GM12874 (cell line): ENCODE data around the gene PCDHGA10.

ENCODE experiments used
- TF ChIP-seq, protein P1 (sequence below): IDR thresholded peaks from 2 replicates; pipeline ENCODE4 v1.5.1; 2011; ENCODE audit warnings: low read depth, mild to moderate bottlenecking, control low read depth, low read length, moderate library complexity; ENCODE audit not compliant: insufficient read depth

PCDHGA10 gene

DNA sequence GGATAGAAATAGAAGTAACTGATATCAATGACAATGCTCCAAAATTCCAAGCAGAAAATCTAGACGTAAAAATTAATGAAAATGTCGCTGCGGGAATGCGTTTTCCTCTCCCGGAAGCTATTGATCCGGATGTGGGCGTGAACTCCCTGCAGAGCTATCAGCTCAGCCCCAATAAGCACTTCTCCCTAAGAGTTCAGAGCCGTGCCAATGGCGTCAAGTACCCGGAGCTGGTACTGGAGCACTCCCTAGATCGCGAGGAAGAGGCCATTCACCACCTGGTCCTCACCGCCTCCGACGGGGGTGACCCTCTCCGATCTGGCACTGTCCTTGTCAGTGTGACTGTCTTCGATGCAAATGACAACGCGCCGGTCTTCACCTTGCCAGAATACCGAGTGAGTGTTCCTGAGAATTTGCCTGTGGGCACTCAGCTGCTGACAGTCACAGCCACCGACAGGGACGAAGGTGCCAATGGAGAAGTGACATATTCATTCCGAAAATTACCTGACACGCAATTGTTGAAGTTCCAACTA is 818 bp downstream of the PCDHGA10 start:
- TF ChIP-seq, protein P1, sequence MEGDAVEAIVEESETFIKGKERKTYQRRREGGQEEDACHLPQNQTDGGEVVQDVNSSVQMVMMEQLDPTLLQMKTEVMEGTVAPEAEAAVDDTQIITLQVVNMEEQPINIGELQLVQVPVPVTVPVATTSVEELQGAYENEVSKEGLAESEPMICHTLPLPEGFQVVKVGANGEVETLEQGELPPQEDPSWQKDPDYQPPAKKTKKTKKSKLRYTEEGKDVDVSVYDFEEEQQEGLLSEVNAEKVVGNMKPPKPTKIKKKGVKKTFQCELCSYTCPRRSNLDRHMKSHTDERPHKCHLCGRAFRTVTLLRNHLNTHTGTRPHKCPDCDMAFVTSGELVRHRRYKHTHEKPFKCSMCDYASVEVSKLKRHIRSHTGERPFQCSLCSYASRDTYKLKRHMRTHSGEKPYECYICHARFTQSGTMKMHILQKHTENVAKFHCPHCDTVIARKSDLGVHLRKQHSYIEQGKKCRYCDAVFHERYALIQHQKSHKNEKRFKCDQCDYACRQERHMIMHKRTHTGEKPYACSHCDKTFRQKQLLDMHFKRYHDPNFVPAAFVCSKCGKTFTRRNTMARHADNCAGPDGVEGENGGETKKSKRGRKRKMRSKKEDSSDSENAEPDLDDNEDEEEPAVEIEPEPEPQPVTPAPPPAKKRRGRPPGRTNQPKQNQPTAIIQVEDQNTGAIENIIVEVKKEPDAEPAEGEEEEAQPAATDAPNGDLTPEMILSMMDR, result no peak

GRCh38 chr5:141417494-141418172 is 4.8 kb downstream of the PCDHGA10 start, which contains the start of gene PCDHGB7:
PCDHGB7 (plus strand) TSS chr5:141417677; CDS start chr5:141417860, 183 bp downstream.
- TF ChIP-seq, protein P1, result peak; percentile 89

DNA sequence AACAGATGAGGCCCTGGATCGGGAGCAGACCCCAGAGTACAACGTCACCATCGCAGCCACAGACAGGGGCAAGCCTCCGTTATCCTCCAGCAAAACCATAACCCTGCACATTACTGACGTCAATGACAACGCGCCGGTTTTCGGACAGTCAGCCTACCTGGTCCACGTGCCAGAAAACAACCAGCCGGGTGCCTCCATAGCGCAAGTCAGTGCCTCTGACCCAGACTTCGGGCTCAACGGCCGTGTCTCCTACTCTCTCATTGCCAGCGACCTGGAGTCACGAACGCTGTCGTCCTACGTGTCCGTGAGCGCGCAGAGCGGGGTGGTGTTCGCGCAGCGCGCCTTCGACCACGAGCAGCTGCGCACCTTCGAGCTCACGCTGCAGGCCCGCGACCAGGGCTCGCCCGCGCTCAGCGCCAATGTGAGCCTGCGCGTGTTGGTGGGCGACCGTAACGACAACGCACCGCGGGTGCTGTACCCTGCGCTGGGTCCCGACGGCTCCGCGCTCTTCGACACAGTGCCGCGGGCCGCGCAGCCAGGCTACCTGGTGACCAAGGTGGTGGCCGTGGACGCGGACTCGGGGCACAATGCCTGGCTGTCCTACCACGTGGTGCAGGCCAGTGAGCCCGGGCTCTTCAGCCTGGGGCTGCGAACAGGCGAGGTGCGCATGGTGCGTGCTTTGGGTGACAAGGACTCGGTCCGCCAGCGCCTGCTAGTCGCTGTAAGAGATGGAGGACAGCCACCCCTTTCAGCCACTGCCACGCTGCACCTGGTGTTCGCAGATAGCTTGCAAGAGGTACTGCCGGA is 6.5 kb downstream of the PCDHGA10 start:
- TF ChIP-seq, protein P1, result no peak

- TF ChIP-seq, protein P1, result peak; percentile 75
Measured at GRCh38 chr5:141420855-141421488, 8.2 kb downstream of the PCDHGA10 start, which contains the start of gene PCDHGA11. PCDHGA11 (plus strand) TSS chr5:141421051; CDS start chr5:141421228, 177 bp downstream.

GRCh38 chr5:141421489-141421855 is 8.7 kb downstream of the PCDHGA10 start:
- TF ChIP-seq, protein P1, result no peak

DNA sequence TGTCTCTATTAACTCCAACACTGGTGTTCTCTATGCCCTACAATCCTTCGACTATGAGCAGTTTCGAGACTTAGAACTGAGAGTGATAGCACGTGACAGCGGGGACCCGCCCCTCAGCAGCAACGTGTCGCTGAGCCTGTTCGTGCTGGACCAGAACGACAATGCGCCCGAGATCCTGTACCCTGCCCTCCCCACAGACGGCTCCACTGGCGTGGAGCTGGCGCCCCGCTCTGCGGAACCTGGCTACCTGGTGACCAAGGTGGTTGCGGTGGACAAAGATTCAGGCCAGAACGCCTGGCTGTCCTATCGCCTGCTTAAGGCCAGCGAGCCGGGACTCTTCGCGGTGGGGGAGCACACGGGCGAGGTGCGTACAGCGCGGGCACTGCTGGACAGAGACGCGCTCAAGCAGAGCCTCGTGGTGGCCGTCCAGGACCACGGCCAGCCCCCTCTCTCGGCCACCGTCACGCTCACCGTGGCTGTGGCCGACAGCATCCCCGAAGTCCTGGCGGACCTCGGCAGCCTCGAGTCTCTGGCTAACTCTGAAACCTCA is 10.0 kb downstream of the PCDHGA10 start:
- TF ChIP-seq, protein P1, result no peak
